AML-193 (cell line): ENCODE results near the gene NUP210L.
"Not testable (repeated sequence)": the region's sequence is repeated elsewhere in the genome, so short reads cannot be mapped to it uniquely, and the experiment has no call there.

ENCODE experiments used
- DNase-seq, 2 experiments: peaks; one replicate each; lab custom pipeline; 2025; lab: John Stamatoyannopoulos, UW

Gene NUP210L

GRCh38 chr1:154170547-154171222, 15.8 kb upstream of the NUP210L start:
- DNase-seq, result no peak

GRCh38 chr1:154167461-154167860, 12.6 kb upstream of the NUP210L start:
- DNase-seq, result no peak

- DNase-seq, result no peak
Observed at GRCh38 chr1:154166207-154166606, 11.3 kb upstream of the NUP210L start.

DNA sequence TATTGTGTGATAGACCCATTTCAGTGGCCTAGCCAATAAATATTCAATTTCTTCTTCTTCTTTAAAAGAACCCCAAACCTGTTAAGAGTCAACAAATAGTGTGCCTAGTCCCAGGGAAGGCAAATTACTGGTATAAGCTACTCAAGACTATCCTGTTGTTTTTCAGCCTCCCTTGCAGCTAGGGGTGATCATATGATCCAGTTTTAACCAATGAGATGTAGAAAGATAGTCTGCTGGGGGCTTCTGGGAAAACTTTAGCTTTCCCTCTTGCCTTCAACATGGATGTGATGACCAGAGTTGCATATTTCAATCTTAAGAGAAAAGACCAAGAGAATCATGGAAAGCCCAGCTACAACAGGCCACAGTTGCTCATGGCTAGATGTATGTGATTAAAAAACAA, 4.7 kb upstream of the NUP210L start:
- no peak for DNase-seq

- peak; percentile 24 to 45 for DNase-seq
Observed at GRCh38 chr1:154158307-154159125, 3.6 kb upstream of the NUP210L start.

DNA sequence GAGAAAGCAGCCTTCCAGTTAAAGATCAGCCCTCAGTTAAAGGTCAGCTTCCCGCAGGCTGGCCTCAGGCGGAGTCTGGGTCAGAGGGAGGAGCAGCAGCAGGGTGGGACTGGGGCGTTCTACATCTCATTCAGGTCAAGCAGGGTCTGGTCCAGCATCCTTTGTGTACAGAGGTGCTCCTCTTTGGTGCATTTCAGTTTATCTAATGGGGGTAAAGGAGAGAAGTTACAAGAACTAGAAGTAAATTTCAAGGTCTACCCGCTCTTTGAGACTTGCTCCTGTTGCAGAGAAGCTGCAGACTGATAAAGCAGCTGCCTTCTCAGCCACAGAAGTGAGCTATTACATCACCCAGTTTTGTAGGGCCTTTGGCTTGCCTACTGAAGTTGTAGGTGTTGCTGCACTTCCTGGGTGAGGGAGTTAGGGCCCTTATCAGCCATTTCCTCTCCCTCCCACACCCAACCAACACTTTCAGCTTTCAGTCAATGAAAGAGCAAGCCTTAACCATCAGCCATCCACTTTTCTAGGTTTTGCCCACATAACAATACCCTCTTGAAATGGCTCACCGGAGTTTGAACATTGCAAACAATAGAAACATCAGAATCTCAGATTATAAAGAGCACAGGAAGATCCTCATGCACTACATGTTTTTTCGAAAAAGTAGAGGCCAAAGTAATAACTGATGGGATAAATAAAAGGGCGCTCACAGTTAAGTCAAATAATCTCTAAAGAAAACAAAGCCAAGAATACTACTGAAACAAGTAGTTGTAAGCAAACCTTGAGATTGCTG, 2.8 kb upstream of the NUP210L start:
- DNase-seq, result peak; percentile 87 to 88

DNA sequence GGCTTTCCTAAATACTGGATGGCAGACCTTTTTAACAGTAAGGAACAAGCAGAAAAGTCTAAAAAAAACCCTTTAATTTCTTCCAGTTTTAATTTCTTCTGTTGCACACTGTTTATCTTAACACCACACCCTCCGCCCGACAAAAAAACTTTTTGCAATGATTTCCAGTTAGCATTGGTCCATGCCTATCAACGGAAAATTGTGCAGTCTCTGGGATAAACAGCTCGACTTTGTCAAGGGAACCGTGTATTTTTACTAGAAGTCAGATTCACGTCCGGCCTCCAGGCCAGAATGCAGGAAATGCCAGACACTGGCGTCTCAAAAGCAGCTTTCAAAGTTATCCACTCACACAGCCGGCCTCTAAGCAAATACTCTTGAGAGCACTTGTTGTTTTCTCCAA, 378 bp upstream of the NUP210L start:
- no peak for DNase-seq

GRCh38 chr1:154154053-154154452, 820 bp downstream of the NUP210L start:
- DNase-seq, result no peak

DNA sequence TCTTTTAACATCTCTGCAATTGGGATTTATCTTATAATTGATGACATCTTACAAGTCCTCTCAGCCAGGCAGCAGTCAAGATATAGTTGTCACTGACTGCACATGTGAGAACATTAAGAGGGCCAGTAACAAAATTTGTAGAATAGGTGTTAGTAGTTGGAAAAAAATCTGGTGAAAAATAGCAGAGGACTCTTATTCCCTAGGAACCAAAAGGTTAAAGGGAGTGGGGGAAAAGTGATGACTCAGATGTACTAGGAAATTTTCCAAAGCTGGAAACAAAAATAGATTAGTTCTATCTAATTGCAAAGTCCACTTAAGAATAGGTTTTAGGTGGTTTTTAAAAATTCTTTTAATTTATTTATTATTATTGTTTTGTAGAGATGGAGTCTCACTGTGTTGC, 3.6 kb downstream of the NUP210L start:
- DNase-seq, result no peak

- DNase-seq, result peak; percentile 28 to 36
Observed at GRCh38 chr1:154148807-154149206, 6.1 kb downstream of the NUP210L start.

- DNase-seq, result not testable (repeated sequence)
Observed at GRCh38 chr1:154147505-154147904, 7.4 kb downstream of the NUP210L start.

GRCh38 chr1:154145986-154146385, 8.9 kb downstream of the NUP210L start:
- DNase-seq, result no peak

DNA sequence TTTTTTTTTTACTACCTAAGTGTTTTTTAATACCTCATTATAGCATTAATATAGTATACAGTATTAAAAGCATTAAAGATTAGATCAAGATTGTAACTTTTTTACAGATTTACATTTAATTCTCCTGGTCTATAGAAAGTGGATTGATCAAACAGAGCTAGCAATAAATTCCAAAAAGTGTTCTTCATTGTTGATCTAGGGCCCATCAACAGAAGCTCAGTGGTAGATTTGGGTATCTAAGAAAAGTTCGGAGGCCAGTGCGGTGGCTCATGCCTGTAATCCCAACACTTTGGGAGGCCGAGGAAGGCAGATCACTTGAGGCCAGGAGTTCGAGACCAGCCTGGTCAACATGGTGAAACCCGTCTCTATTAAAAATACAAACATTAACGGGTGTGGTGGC, 12.5 kb downstream of the NUP210L start:
- DNase-seq, result no peak

GRCh38 chr1:154141240-154141639, 13.6 kb downstream of the NUP210L start:
- DNase-seq, result no peak

- DNase-seq, result no peak
Observed at GRCh38 chr1:154137888-154138287, 17.0 kb downstream of the NUP210L start.

DNA sequence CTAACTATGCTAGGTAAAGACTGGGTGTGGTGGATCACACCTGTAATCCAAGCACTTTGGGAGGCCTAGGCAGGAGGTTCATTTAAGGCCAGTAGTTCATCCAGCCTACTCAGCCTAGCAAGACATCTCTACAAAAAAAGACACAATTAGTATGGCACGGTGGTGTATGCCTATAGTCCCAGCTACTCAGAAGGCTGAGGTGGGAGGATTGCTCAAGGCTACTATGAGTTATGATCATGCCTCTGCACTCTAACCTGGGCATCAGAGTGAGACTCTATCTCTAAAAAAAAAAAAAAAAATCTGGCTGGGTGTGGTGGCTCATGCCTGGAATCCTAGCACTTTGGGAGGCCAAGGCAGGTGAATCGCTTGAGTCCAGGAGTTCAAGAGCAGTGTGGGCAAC, 21.6 kb downstream of the NUP210L start:
- no peak for DNase-seq

DNA sequence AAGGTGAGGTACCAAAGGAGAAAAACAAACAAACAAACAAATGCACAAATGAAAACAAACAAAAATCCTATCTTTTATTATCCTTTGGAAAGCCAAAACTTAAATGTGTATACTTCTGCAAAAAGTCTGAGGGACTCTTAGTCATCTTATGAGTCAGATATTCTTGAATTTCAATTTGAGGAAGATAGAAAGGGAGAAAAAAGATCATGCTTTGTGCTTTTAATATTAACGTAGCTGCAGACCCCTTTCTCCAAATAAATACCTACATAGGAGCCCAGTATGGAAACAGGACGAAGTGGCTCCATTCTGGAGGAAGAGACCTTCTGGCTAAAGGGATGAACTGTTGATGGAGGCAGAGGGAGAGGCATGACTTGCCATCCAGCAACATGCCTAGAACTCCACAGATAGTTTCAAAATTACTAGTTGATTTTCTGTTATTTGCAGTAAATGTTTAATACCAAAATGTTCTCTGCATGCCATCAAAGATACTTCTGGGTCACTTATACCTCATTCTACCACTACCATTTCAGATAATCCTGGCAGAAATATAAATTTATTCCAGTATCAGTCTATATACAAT, 25.4 kb downstream of the NUP210L start:
- DNase-seq, result peak in 1 of 2 experiments; percentile 13

DNA sequence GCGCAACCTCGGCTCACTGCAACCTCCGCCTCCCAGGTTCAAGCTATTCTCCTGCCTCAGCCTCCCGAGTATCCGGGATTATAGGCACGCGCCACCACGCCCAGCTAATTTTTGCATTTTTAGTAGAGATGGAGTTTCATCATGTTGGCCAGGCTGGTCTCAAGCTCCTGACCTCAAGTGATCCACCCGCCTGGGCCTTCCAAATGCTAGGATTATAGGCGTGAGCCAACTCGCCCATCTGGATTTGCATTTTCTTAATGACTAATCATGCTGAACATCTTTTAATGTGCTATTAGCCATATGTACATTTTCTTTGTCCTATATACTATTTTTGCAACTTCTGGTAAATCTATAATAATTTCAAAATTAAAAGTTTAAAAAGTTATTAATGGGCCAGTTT, 31.7 kb downstream of the NUP210L start:
- DNase-seq, result not testable (repeated sequence)

GRCh38 chr1:154117642-154118041, 37.2 kb downstream of the NUP210L start:
- DNase-seq, result no peak

DNA sequence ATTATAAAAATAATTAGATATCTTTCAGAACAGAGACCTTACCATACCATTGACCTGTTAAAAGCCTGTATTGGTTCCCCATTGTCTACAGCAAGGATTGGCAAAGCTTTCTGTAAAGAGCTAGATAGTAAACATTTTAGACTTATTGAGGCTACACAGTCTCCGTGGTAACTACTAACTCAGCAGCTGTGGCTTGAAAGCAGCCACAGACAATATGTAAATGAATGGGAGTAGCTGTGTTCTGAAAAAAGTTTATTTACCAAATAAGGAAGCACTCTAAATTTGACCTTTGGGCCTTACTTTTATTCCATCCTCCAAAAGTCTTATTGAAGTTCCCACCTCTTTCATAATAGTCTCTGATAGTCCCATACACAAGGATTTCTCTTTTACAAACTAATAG, 39.7 kb downstream of the NUP210L start:
- DNase-seq, result no peak

DNA sequence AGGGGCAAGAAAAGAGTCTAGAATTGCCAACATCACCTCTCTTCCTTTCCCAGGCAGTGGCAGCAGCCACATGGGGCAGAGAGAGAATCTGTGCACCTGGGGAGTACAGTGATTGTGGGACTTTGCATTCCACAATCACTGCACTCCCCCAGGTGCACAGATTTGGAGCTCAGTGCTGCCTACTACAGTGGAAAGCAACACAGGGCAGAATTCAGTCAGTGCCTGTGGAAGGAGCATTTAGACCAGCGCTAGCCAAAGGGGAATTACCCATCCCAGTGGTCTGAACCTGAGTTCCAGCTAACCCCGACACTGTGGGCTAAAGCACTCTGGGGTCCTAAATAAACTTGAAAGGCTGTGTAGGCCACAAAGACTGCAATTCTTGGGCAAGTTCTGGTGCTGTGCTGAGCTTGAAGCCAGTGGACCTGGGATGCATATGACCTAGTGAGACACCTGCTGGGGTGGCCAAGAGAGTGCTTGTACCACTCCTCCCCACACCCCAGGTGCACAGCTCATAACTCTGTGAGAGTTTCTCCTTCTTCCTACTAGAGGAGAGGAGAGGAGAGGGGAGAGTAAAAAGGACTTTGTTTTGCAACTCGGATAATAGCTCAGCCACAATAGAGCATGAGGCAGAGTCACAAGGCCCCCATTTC, 50.3 kb downstream of the NUP210L start:
- no peak for DNase-seq

GRCh38 chr1:154100141-154100540, 54.7 kb downstream of the NUP210L start:
- not testable (repeated sequence) for DNase-seq
